Measurements from ENCODE around the gene PLEKHO2. TPM values are rescaled to one million over a fixed set of nuclear protein-coding genes. Genes with fewer than 3 reads are reported as not detected.

The PLEKHO2 gene
- total and polyA plus RNA-seq, 2 experiments from 2014 or later, result 9.0 to 29.4 TPM

DNA sequence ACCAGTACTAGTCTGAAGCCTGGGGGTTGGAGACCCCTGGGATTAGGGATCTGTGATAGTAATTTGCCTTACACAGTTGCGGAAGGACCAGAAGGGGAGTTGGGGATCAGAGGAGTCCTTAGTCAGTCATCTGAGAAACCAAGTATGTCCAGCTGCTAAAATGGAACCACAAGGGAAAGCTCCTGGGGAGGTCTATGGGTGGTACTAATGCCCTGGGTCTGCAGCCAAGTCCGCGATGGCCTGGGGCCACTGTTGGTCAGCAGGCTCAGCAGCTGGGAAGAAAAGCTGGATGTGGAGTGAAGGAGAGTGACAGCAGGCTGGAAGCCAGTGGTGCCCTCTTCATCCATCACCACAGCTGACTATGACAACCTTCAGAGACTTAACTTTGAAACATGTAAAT, 67.8 kb downstream of the PLEKHO2 start:
- no peak overlapping the region for H3K4me3 ChIP-seq
- peaks cover 27% of the 10 kb centered on the region for H3K27me3 Mint-ChIP-seq (ENCODE audit: insufficient read depth, low read depth, poor library complexity)
- no peaks in the 10 kb centered on the region for H3K9me2 ChIP-seq (ENCODE audit: insufficient read depth)
- no peaks in the 10 kb centered on the region for H4K20me1 ChIP-seq (replicated peaks; ENCODE audit: insufficient read depth)
- H3K4me2 ChIP-seq, result no peak overlapping the region
- H3K4me1 ChIP-seq (ENCODE audit: insufficient read depth), result peaks cover 15% of the 10 kb centered on the region; the same call in 1 of the 2 replicates
- peaks cover 21% of the 10 kb centered on the region for H3K9me3 Mint-ChIP-seq
- no peaks in the 10 kb centered on the region for H3K79me2 ChIP-seq (replicated peaks; ENCODE audit: insufficient read depth)
- H2AFZ ChIP-seq, result no peak overlapping the region
- H3K4me3 Mint-ChIP-seq, result no peak overlapping the region
- DNase-seq (ENCODE audit: low spot score) (no peak), ATAC-seq (no peak)
- H3F3A ChIP-seq (replicated peaks; ENCODE audit: low read depth), result peaks cover 11% of the 10 kb centered on the region
- TF ChIP-seq EZH2phosphoT487 (IDR thresholded peaks at IDR 0.05; ENCODE audit: unreplicated experiment), result no peak
- no peak for TF ChIP-seq POLR2AphosphoS5 (IDR thresholded peaks at IDR 0.05; ENCODE audit: low read depth)
- no peak for TF ChIP-seq NANOG (IDR thresholded peaks at IDR 0.05; ENCODE audit: borderline replicate concordance)
- no peak for TF ChIP-seq CREB1 (CRISPR knock-in tag; IDR thresholded peaks at IDR 0.05; ENCODE audit: low read depth)
- TF ChIP-seq, protein P1, sequence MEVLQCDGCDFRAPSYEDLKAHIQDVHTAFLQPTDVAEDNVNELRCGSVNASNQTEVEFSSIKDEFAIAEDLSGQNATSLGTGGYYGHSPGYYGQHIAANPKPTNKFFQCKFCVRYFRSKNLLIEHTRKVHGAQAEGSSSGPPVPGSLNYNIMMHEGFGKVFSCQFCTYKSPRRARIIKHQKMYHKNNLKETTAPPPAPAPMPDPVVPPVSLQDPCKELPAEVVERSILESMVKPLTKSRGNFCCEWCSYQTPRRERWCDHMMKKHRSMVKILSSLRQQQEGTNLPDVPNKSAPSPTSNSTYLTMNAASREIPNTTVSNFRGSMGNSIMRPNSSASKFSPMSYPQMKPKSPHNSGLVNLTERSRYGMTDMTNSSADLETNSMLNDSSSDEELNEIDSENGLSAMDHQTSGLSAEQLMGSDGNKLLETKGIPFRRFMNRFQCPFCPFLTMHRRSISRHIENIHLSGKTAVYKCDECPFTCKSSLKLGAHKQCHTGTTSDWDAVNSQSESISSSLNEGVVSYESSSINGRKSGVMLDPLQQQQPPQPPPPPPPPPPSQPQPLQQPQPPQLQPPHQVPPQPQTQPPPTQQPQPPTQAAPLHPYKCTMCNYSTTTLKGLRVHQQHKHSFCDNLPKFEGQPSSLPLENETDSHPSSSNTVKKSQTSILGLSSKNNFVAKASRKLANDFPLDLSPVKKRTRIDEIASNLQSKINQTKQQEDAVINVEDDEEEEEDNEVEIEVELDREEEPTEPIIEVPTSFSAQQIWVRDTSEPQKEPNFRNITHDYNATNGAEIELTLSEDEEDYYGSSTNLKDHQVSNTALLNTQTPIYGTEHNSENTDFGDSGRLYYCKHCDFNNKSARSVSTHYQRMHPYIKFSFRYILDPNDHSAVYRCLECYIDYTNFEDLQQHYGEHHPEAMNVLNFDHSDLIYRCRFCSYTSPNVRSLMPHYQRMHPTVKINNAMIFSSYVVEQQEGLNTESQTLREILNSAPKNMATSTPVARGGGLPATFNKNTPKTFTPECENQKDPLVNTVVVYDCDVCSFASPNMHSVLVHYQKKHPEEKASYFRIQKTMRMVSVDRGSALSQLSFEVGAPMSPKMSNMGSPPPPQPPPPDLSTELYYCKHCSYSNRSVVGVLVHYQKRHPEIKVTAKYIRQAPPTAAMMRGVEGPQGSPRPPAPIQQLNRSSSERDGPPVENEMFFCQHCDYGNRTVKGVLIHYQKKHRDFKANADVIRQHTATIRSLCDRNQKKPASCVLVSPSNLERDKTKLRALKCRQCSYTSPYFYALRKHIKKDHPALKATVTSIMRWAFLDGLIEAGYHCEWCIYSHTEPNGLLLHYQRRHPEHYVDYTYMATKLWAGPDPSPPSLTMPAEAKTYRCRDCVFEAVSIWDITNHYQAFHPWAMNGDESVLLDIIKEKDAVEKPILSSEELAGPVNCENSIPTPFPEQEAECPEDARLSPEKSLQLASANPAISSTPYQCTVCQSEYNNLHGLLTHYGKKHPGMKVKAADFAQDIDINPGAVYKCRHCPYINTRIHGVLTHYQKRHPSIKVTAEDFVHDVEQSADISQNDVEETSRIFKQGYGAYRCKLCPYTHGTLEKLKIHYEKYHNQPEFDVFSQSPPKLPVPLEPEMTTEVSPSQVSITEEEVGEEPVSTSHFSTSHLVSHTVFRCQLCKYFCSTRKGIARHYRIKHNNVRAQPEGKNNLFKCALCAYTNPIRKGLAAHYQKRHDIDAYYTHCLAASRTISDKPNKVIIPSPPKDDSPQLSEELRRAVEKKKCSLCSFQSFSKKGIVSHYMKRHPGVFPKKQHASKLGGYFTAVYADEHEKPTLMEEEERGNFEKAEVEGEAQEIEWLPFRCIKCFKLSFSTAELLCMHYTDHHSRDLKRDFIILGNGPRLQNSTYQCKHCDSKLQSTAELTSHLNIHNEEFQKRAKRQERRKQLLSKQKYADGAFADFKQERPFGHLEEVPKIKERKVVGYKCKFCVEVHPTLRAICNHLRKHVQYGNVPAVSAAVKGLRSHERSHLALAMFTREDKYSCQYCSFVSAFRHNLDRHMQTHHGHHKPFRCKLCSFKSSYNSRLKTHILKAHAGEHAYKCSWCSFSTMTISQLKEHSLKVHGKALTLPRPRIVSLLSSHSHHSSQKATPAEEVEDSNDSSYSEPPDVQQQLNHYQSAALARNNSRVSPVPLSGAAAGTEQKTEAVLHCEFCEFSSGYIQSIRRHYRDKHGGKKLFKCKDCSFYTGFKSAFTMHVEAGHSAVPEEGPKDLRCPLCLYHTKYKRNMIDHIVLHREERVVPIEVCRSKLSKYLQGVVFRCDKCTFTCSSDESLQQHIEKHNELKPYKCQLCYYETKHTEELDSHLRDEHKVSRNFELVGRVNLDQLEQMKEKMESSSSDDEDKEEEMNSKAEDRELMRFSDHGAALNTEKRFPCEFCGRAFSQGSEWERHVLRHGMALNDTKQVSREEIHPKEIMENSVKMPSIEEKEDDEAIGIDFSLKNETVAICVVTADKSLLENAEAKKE (CRISPR knock-in tag; IDR thresholded peaks at IDR 0.05), result no peak
- TF ChIP-seq ZNF331 (CRISPR knock-in tag; IDR thresholded peaks at IDR 0.05; ENCODE audit: low read depth), result no peak
- no peak for TF ChIP-seq STAT1 (IDR thresholded peaks at IDR 0.05; ENCODE audit: unreplicated experiment)
- no peak for TF ChIP-seq EZH2 (IDR thresholded peaks at IDR 0.05; ENCODE audit: low read depth, unreplicated experiment)
- no peak for TF ChIP-seq ETS1 (IDR thresholded peaks at IDR 0.05)
- TF ChIP-seq JUNB (IDR thresholded peaks at IDR 0.05; ENCODE audit: unreplicated experiment), result no peak
- no peak for TF ChIP-seq REST (IDR thresholded peaks at IDR 0.05; ENCODE audit: unreplicated experiment)
- TF ChIP-seq, protein P2, sequence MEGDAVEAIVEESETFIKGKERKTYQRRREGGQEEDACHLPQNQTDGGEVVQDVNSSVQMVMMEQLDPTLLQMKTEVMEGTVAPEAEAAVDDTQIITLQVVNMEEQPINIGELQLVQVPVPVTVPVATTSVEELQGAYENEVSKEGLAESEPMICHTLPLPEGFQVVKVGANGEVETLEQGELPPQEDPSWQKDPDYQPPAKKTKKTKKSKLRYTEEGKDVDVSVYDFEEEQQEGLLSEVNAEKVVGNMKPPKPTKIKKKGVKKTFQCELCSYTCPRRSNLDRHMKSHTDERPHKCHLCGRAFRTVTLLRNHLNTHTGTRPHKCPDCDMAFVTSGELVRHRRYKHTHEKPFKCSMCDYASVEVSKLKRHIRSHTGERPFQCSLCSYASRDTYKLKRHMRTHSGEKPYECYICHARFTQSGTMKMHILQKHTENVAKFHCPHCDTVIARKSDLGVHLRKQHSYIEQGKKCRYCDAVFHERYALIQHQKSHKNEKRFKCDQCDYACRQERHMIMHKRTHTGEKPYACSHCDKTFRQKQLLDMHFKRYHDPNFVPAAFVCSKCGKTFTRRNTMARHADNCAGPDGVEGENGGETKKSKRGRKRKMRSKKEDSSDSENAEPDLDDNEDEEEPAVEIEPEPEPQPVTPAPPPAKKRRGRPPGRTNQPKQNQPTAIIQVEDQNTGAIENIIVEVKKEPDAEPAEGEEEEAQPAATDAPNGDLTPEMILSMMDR (conservative IDR thresholded peaks at IDR 0.05; ENCODE audit: low read depth in 2 of 2), result no peak
- no peak for TF ChIP-seq ZNF114 (CRISPR knock-in tag; IDR thresholded peaks at IDR 0.05)
- H3K27me3 ChIP-seq (ENCODE audit: insufficient read depth), result peaks cover 33% of the 10 kb centered on the region
- H3K36me3 ChIP-seq (ENCODE audit: insufficient read depth), result peaks cover 6% of the 10 kb centered on the region; the same call in 1 of the 2 replicates
- no peak overlapping the region for H3K27ac ChIP-seq (ENCODE audit: low read depth)
- peaks cover 8% of the 10 kb centered on the region for H3K36me3 Mint-ChIP-seq (ENCODE audit: low read depth)
- H3K4me1 Mint-ChIP-seq, result peaks cover 17% of the 10 kb centered on the region
- no peak overlapping the region for H3K27ac Mint-ChIP-seq
